Hematopoietic multipotent progenitor cell treated with erythropoietin and hydrocortisone succinate and interleukin-3 and kit ligand, for 6 days (in vitro differentiated cells): Measurements from ENCODE around the gene HDAC8.
"Not testable (repeated sequence)": the region's sequence is repeated elsewhere in the genome, so short reads cannot be mapped to it uniquely, and the experiment has no call there.

Source experiments
- DNase-seq: peaks from one replicate; pipeline ENCODE4 v3.0.0-alpha.2; 2015

Gene HDAC8

DNA sequence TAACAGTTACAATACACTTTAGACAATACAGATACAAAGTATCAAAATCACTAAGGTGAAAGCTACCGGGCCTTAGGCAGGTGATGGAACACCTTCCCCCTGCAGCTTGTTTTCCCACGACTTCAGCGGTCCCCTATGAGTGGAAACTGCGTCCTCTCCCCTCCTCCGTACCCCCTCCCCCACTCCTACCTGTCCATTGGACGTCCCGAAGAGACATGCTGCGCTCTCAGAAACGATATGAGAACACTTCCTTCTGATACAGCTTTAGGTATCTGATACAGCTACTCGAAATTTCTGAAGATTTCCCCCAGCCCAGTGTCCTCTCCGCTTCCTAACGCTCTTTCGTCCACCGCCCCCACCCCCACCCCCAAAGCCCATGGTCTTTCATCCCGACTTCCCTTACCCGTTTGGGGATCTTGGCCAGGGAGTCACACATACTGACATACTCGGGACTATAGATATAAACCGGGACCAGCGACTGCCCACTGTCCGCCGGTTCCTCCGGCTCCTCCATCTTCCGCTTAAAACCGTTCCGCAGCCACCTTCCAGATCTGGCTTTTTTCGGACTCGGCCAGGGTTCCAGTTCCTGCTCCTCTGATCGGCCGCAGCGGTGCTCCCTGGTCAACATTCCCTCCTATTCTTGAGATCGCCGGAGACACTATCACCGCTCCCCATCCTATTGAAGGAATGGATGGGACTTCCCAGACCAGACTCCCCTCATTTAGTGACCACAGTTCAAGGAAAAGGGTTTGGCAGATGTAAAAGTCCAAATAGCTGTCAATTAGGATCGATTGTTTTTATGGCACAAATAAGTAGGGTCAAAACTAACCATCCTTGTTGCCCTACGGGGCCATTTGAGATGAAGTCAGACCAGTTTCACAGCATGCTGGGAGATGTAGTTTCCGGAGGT, at the start of gene HDAC8:
TSS of gene HDAC8 (minus strand) at position 596 of the 910 bp plus-strand sequence. CDS start at position 514, 82 bp downstream.
- DNase-seq, result peak; percentile 84

- no peak for DNase-seq
Observed at GRCh38 chrX:72621625-72622485, 49.2 kb upstream of the HDAC8 start.

DNA sequence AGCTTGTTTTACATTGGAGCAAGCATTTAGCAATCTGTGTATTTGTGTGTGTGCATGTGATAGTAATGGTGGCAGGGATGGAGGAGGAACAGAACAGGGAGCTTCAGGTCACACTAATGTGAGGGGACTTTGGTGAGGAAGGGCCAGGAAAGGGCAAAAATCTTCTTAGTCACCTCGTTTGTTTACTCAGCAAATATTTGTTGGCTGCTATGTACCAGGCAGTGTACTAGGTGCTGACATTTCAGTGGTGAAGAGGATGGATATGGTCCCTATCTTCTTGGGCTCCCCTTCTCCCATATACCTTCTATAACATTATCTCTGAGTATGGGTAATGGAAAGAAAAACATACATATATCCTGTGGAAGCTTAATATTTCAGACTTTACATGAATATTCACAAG, 48.5 kb upstream of the HDAC8 start:
- no peak for DNase-seq

DNA sequence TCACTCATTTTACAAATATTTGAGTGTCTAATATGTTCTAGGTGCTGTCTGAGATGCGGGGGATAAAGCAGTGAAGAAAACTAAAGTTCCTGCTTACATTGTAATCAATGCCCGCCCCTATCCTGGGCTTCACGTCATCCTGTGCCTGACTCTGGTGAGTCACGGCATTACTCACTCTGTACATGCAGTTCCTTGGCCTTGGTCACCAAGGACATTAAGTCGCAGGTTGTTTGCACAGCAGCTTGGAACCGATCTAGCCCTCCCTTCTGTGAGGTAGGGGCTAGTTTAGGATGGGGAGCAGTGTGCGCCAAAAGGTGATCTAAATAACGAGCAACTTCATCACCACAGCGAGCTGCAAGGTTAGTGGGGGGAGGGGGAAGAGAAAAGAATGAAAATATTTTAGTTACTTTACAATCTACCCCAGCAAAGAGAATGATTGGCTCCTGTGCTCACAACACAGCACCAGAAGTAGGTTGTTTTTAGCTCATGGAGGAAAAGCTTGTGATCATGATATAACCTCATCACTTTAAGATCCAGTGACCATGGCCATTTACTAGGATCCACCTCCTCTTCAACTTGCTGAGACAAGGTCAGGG, 48.0 kb upstream of the HDAC8 start:
- no peak for DNase-seq

DNA sequence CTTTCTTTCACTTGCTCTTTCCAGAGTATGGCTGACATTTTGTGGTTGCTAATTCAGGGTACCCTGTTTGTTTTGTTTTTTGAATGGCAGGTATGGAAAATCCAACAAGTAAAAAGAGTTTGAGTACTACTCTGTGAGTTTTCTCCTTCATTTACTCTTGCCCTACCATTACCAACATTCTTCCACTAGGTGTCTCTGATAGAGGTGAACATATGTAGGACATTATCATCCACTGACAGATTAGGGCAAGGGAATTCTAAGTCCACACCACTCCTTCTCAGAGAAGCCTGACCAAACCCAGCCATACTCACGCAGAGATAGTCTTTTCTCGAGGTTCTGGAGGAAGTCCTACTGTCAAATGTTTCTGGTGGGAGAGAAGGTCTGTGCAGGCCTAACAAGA, 36.7 kb upstream of the HDAC8 start:
- peak; percentile 34 for DNase-seq

DNA sequence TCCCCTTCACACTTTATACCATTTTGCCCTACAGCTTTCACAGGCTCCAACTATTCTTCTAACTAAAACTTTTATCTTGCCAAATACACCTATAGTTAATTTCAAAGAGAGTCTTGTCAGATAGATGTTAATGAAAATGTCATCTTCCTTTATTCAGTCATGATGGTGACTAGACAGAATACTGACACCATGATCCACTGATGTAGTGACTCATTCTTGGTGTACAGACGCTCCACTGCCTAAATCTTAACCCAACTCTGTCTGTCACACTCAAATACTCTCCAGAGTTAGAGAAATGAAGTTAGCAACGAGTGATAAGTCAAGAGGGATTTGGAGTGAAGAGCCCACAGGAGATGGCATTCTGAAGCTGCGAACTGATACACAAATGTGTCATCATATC, 32.1 kb upstream of the HDAC8 start:
- DNase-seq, result no peak

GRCh38 chrX:72604112-72604511, 31.5 kb upstream of the HDAC8 start:
- no peak for DNase-seq

DNA sequence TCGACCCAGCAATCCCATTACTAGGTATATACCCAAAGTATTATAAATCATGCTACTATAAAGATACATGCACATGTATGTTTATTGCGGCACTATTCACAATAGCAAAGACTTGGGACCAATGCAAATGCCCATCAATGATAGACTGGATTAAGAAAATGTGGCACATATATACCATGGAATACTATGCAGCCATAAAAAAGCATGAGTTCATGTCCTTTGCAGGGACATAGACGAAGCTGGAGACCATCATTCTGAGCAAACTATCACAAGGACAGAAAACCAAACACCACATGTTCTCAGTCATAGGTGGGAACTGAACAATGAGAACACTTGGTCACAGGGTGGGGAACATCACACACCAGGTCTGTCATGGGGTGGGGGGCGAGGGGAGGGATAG, 18.4 kb upstream of the HDAC8 start:
- not testable (repeated sequence) for DNase-seq

GRCh38 chrX:72584163-72584562, 11.5 kb upstream of the HDAC8 start:
- peak; percentile 28 for DNase-seq

DNA sequence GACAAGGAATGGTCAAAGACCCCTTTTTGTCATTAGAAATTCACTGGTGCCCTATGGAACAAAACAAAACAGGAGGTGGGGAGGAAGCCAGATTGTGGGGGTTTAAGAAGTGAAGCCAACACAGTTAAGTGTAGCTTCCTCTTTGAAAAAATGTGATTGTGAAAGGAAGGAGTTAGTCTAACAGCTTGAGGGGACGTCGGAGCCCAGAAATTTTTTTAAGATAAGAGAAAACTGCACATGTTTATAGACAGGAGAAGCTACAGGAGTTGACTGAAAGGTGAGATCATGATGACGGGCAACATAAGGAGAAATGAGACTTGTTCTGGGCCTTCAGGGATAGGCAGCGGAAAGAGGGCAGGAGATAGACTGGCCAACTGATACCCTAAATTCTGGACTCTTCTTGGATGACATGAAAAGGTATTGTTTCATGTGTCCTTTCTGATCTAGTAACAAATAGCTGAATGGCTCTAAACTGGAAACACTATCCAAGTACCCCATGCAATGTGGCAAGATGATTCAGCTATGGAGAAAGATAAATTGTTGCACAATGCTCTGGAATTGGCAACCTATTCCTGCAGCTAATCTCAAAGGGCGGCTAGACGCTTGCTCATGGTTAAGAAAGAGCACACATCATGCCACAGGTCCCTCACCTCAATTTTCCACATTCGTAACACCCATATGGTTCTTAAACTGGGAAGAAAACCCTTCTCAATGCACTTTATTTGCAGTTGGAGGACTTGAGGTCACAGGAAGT, 3.7 kb upstream of the HDAC8 start:
- DNase-seq, result peak; percentile 9

- no peak for DNase-seq
Observed at GRCh38 chrX:72573158-72573511, 492 bp upstream of the HDAC8 start.

- no peak for DNase-seq
Observed at GRCh38 chrX:72569786-72570185, 2.9 kb downstream of the HDAC8 start.

GRCh38 chrX:72568406-72569092, 4.1 kb downstream of the HDAC8 start:
- DNase-seq, result no peak

DNA sequence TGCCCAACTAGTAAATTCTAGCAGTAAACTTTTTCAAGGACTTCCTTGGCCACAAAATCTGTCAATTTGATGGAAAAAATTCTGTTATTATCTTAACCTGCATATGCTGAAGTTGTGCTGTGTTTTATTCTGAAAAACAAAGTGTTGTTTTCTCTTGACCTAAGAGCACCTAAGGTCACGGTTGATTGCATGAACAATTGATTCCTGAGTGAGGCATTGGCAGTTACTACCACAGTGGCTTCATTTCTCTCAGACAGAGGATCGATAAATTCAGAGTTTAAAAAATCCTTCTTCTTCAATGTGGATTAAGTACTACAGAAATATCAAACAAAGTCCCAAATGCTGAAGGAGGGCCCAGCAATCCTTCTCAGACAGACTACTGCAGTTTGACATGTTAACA, 6.2 kb downstream of the HDAC8 start:
- DNase-seq, result no peak

DNA sequence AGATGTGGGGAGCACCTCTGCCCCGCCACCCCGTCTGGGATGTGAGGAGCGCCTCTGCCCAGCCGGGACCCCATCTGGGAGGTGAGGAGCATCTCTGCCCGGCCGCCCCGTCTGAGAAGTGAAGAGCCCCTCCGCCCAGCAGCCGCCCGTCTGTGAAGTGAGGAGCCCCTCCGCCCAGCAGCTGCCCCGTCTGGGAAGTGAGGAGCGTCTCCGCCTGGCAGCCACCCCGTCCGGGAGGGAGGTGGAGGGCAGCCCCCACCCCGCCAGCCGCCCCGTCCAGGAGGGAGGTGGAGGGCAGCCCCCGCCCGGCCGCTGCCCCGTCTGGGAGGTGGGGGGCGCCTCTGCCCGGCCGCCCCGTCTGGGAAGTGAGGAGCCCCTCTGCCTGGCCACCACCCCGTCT, 13.0 kb downstream of the HDAC8 start:
- DNase-seq, result not testable (repeated sequence)

DNA sequence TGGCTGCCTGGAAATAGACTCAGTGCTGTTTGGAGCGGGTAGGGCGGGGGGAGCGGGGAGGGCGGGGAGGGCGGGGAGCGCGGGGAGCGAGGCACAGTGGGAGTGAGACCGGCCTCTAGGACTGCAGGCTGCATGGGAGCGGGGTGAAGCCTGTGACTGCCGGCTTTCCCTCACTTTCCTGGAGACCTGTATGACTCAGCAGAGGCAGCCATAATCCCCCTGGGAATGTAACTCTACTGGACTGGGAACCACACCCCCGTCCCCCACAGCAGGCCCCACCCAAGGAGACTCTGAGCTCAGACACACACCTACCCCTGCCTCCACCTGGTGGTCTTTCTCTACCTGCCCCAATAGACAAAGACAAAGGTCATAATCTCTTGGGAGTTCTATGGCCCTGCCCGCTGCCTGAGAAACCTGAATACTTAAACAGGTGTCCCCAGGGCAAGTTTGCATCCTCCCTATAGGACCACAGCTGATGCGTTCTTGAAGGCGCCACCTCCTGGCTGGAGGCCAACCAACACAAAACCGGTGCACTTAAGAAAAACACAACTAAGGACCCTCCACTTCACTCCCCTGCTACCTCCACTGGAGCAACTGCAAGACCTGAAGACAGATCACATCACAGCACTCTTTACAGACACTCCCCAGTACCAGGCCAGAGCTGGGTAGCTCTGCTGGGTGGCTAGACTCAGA, 18.0 kb downstream of the HDAC8 start:
- DNase-seq, result no peak

- DNase-seq, result not testable (repeated sequence)
Observed at GRCh38 chrX:72552443-72552842, 20.2 kb downstream of the HDAC8 start.

DNA sequence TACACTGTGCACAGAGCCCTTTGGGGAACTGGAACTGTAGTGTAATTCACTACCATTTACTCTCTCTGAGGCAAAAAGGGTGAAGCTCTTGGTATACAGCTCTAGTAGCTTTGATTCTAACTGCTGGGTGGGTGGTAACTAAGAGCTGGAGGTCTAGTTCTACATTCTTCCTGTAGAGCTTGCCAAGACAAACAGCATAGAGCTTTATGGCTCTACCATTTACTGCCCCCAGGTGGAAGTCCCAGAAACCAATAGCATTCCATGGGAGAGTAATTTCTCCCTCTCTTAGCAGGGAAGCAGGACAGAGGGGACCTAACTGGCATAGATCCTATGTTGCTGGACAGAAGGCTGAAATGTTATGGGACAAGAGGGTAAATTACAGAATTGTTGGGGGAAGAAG, 26.7 kb downstream of the HDAC8 start:
- no peak for DNase-seq

GRCh38 chrX:72540318-72540717, 32.3 kb downstream of the HDAC8 start:
- peak; percentile 71 for DNase-seq

GRCh38 chrX:72539822-72540221, 32.8 kb downstream of the HDAC8 start:
- no peak for DNase-seq

GRCh38 chrX:72536542-72536941, 36.1 kb downstream of the HDAC8 start:
- DNase-seq, result no peak
